ENCODE data around the gene ACBD7.

The ACBD7 gene

GRCh38 chr10:15091418-15091817, 2.8 kb upstream of the ACBD7 start:
- DNase-seq (ENCODE audit: low read depth, low spot score) = no peak

GRCh38 chr10:15084502-15084922, 4.1 kb downstream of the ACBD7 start:
- DNase-seq (ENCODE audit: low read depth, low spot score) = no peak

GRCh38 chr10:15083674-15084501, 4.7 kb downstream of the ACBD7 start:
- DNase-seq (ENCODE audit: low read depth, low spot score) = no peak

- no peak for DNase-seq (ENCODE audit: low read depth, low spot score)
These were observed 13.2 kb downstream of the ACBD7 start for GRCh38 chr10:15075421-15075820.

- DNase-seq (ENCODE audit: low read depth, low spot score) = no peak
These were observed 16.2 kb downstream of the ACBD7 start for GRCh38 chr10:15072358-15072757.

- DNase-seq (ENCODE audit: low read depth, low spot score) = no peak
These were observed 19.3 kb downstream of the ACBD7 start for GRCh38 chr10:15069230-15069629.

GRCh38 chr10:15068802-15069201, 19.8 kb downstream of the ACBD7 start:
- no peak for DNase-seq (ENCODE audit: low read depth, low spot score)

GRCh38 chr10:15067154-15067553, 21.4 kb downstream of the ACBD7 start:
- DNase-seq (ENCODE audit: low read depth, low spot score) = no peak

- no peak for DNase-seq (ENCODE audit: low read depth, low spot score)
These were observed 27.9 kb downstream of the ACBD7 start for GRCh38 chr10:15060638-15061037.

GRCh38 chr10:15059914-15060313, 28.7 kb downstream of the ACBD7 start:
- no peak for DNase-seq (ENCODE audit: low read depth, low spot score)

- no peak for DNase-seq (ENCODE audit: low read depth, low spot score)
These were observed 29.9 kb downstream of the ACBD7 start for GRCh38 chr10:15058689-15059088.

GRCh38 chr10:15053061-15053460, 35.5 kb downstream of the ACBD7 start:
- no peak for DNase-seq (ENCODE audit: low read depth, low spot score)

GRCh38 chr10:15052121-15052520, 36.5 kb downstream of the ACBD7 start:
- DNase-seq (ENCODE audit: low read depth, low spot score) = no peak

- DNase-seq (ENCODE audit: low read depth, low spot score) = no peak
These were observed 39.0 kb downstream of the ACBD7 start for GRCh38 chr10:15049533-15049932.

- DNase-seq (ENCODE audit: low read depth, low spot score) = no peak
These were observed 42.0 kb downstream of the ACBD7 start for GRCh38 chr10:15046626-15047025.

- no peak for DNase-seq (ENCODE audit: low read depth, low spot score)
These were observed 43.2 kb downstream of the ACBD7 start for GRCh38 chr10:15045380-15045779.

GRCh38 chr10:15043674-15044073, 44.9 kb downstream of the ACBD7 start, which contains the start of gene OLAH:
TSS of gene OLAH (plus strand) at chr10:15043943. CDS start at chr10:15047289, 3,346 bp downstream.
- no peak for DNase-seq (ENCODE audit: low read depth, low spot score)

GRCh38 chr10:15038416-15038815, 50.2 kb downstream of the ACBD7 start:
- no peak for DNase-seq (ENCODE audit: low read depth, low spot score)

- no peak for DNase-seq (ENCODE audit: low read depth, low spot score)
These were observed 50.9 kb downstream of the ACBD7 start for GRCh38 chr10:15037691-15038090.

- DNase-seq (ENCODE audit: low read depth, low spot score) = no peak
These were observed 52.9 kb downstream of the ACBD7 start for GRCh38 chr10:15035385-15036301.

- DNase-seq (ENCODE audit: low read depth, low spot score) = no peak
These were observed 60.8 kb downstream of the ACBD7 start for GRCh38 chr10:15027741-15028140.

All from activated CD4-positive, CD25-positive, alpha-beta regulatory T cell treated with anti-CD3 and anti-CD28 coated beads, Interleukin-2, amount 50 U/mL, for 16 hours (primary cell).